GM20000 (cell line): ENCODE measurements around the gene MROH8.

Experiments
- DNase-seq: peaks from one replicate; pipeline ENCODE4 v3.0.0; 2012; ENCODE audit warnings: low spot score
- CTCF ChIP-seq: IDR thresholded peaks from 2 replicates; pipeline ENCODE4 v1.5.1; 2012; ENCODE audit warnings: mild to moderate bottlenecking, control low read depth; ENCODE audit errors: extremely low read depth, missing control alignments

MROH8 gene

GRCh38 chr20:37198932-37199660, 19.7 kb upstream of the MROH8 start:
- DNase-seq, result no peak
- no peak for TF ChIP-seq CTCF

GRCh38 chr20:37194621-37195417, 15.5 kb upstream of the MROH8 start:
- DNase-seq, result no peak
- no peak for TF ChIP-seq CTCF

GRCh38 chr20:37193821-37194220, 14.5 kb upstream of the MROH8 start:
- TF ChIP-seq CTCF, result no peak
- no peak for DNase-seq

- no peak for DNase-seq
- no peak for TF ChIP-seq CTCF
Measured at GRCh38 chr20:37193226-37193625, 13.9 kb upstream of the MROH8 start.

- TF ChIP-seq CTCF, result peak; percentile 78
Measured at GRCh38 chr20:37192137-37192854, 12.9 kb upstream of the MROH8 start.

GRCh38 chr20:37190354-37191112, 11.2 kb upstream of the MROH8 start:
- TF ChIP-seq CTCF, result no peak
- DNase-seq, result no peak

More at GRCh38 chr20:37192137-37192854, 12.9 kb upstream of the MROH8 start:
- DNase-seq, result peak; percentile 69
